CD4-positive, alpha-beta T cell treated with Interleukin-15 for 1 hour (primary cell): ENCODE results near the gene BNIP2.

ENCODE experiments used
- DNase-seq: peaks from one replicate; pipeline ENCODE4 v3.0.0-alpha.2; 2020

Gene BNIP2

DNA sequence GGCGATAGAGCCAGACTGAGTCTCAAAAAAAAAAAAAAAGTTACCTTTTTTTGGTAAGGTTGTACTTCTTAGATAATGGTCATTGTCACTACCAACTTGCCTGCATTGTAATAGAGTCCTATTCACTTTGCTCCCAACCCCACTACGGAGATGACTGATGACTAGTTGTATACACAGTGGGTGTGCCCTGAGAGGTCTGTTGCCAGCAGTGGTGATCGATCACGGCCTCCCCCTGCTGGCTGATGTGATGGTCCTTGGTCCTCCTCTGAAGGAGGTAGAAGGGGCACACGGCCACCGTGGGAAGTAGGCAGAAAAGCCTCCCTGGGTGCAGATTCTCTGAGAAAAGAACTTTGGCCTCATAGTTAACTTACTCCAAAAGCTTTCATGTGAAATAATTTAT, 66.8 kb downstream of the BNIP2 start:
- DNase-seq, result peak; percentile 42

- DNase-seq, result no peak
These were observed 70.7 kb downstream of the BNIP2 start for GRCh38 chr15:59618406-59618805.

- no peak for DNase-seq
These were observed 72.7 kb downstream of the BNIP2 start for GRCh38 chr15:59616379-59616778.

GRCh38 chr15:59615661-59616060, 73.5 kb downstream of the BNIP2 start:
- DNase-seq, result no peak

DNA sequence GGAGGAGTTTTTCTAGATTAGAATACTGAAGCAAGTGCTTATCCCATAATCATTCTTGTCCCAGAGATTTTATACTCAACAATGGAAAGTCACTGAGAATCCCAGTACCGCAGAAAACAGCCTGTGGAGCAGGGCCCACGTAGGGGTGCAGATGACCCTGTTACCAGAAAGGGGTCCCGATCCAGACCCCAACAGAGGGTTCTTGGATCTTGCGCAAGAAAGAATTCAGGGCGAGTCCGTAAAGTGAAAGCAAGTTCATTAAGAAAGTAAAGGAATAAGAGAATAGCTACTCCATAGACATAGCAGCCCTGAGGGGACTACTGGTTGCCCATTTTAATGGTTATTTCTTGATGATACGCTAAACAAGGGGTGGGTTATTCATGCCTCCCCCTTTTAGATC, 75.0 kb downstream of the BNIP2 start:
- DNase-seq, result no peak

DNA sequence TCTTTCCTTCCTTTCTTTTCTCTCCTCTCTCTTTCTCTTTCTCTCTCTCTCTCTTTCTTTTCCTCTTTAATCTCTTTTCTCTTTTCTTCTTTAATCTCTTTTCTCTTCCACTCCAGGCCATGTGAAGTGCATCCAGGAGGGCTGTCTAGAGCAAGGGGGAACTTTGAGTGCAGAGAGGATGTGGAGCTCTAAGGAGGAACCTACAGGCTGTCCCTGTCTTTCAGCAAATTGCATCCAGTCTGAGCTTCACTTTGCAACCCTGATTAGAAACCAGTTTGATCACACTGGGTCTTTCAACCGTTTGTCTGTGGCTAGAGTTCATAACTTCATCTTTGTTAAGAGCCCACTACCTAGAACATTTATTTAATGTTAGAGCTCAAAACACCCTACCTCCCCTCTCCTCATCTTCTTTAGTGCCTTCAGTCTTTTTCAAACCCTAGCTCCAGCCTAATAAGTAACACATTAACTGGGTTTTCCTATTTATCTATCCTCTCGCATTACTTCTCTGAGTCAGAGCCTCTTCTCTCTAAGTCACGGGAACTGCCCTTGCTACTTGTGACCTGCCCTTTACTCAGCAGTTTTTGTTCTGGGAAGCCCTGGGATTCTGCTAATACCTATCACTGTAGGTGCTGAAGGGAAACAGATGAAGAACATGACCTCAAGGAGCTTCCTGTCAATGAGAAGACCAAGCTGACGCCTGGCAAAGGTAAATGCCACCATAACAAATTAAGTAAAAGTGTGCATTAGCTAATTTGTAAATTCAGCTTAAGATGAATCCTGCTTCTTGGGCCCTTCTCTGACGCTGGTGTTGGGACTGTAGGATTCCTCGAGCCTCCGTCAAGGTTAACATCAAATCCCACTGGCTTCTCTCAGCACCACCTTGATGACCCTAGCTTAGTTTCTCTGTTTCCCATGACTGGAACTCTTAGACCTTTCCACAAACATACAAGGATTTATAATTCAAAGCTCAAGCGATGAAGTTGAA, 77.6 kb downstream of the BNIP2 start, which contains the start of gene GCNT3:
Gene GCNT3, plus strand, starts transcription at position 508 of the 985 bp plus-strand sequence. CDS start 6,456 bp downstream, outside the sequence.
- DNase-seq, result no peak

DNA sequence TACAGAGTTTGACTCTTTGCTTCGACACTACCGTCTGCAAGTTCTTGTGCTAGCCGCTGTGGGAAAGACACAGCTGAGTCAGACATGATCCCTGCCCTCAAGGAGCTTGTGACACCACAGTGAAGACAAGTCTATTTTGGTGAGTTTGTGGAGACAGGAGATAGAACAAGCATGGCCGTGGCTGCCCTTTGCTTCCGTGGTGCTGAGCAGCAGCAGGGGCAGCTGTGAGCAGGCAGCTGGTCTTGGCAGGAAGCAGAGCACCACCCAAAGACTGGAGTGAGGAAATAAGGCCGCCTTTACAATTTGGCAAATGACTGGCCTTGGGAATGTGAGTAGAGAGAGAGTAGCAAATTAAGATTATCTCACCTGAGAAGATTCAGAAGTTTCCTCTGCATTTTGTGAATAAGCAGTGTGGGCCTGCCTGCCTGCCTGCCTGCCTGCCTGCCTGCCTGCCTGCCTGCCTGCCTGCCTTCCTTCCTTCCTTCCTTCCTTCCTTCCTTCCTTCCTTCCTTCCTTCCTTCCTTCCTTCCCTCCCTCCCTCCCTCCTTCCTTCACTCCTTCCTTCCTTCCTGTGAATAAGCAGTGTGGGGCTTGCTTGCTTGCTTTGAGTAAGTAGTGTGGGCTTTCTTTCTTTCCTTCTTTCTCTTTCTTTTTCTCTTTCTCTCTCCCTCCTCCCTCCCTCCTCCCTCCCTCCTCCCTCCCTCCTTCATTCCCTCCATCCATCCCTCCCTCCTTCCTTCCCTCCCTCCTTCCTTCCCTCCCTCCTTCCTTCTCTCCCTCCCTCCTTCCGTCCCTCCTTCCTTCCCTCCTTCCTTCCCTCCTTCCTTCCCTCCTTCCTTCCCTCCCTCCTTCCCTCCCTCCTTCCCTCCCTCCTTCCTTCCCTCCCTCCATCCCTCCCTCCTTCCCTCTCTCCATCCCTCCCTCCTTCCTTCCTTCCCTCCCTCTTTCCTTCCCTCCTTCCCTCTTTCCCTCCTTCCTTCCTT, 79.1 kb downstream of the BNIP2 start:
- DNase-seq, result no peak
